ENCODE results near the gene KIAA0930. TPM values are rescaled to one million over a fixed set of nuclear protein-coding genes. Genes with fewer than 3 reads are reported as not detected.
"Not testable (repeated sequence)": the region's sequence is repeated elsewhere in the genome, so short reads cannot be mapped to it uniquely, and the experiment has no call there.

Gene KIAA0930
- total RNA-seq (2014; rRNA removed; shearing (Covaris generic)), result 9.3 and 15.2 TPM in 2 replicates

DNA sequence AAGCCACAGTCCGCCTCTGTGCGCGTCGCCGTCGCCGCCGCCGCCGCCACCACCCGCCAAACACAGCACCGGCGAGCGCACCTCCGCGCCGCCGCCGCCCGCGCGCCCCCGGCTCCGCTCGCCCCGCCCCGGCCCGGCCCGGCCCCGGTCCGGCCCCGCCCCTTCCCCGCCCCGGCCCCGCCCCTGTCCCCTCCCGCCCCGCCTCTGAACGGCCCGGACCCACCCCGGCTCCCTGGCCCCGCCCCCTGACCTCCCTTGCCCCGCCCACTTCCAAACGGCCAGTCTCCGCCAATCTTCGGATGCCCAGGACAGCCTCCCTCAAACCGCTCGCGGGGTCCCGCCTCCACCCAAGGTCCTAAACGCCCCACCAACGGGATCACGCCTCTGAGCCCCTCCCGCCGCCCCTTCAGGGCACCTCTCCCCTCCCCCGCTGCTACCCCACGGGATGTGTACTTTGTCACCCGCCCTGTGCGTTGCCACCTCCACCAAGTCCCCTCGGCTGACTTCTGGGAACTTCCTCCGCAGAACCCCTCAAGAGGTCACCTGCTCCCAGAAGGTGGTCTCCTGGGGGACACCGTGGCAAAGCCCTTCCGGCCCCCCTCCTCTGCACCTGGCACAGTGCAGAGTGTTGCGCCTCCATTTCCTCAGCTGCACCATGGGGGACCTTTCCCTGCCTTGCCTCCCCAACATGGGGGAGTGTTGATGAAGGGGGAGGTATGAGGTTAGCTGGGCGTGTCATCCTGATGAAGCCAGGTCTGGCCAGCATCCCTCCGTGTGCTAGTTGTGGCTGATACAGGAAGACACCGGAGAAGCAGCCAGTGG is at the start of gene KIAA0930:
Gene KIAA0930 (minus strand): TSS at position 85 of the 822 bp plus-strand sequence. CDS start 191 bp downstream, outside the sequence.
- DNase-seq, result peak; percentile 74 to 77
- H3K36me3 ChIP-seq, result no peaks in the 10 kb centered on the region
- no peaks in the 10 kb centered on the region for H3K4me1 ChIP-seq
- H3K27me3 ChIP-seq, result no peaks in the 10 kb centered on the region
- H3K4me3 ChIP-seq, result peak within 1 kb of the TSS; percentile 66
- no peak within 1 kb of the TSS for H3K27ac ChIP-seq
- no peaks in the 10 kb centered on the region for H3K9me3 ChIP-seq (replicated peaks)

DNA sequence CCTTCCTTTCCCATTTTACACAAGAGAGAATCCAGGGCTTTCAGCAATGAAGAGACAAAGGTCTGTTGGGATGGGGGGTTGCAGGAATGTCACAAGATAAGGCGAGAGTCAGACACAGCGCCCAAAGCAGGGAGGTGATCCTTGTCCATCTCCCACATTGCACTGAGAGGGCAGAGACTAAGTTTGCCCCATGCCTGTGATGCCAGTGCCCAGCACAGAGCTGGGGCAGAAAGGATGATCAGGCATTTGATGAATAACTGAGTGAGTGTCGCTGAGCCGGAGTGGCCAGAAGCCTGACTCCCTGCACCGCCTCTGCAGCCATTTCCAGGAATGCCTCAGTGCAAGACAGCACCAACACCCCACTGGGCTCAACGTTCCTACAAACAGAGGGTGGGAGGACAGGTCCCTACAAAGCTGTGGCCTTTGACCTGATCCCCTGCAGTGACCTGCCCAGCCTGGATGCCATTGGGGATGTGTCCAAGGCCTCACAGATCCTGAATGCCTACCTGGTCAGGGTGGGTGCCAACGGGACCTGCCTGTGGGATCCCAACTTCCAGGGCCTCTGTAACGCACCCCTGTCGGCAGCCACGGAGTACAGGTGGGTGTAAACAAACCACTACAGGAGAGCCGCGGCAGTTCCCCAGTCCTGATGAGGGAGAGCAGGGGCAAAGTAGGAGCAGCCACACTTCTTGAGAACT is 46.3 kb upstream of the KIAA0930 start:
- Histone ChIP-seq H3K4me1 (no peaks in the 10 kb centered on the region), H3K9me3 (replicated peaks) (no peaks in the 10 kb centered on the region), H3K36me3 (no peaks in the 10 kb centered on the region), H3K27me3 (no peaks in the 10 kb centered on the region), H3K4me3 (no peak overlapping the region), H3K27ac (no peak overlapping the region)
- DNase-seq, result no peak

DNA sequence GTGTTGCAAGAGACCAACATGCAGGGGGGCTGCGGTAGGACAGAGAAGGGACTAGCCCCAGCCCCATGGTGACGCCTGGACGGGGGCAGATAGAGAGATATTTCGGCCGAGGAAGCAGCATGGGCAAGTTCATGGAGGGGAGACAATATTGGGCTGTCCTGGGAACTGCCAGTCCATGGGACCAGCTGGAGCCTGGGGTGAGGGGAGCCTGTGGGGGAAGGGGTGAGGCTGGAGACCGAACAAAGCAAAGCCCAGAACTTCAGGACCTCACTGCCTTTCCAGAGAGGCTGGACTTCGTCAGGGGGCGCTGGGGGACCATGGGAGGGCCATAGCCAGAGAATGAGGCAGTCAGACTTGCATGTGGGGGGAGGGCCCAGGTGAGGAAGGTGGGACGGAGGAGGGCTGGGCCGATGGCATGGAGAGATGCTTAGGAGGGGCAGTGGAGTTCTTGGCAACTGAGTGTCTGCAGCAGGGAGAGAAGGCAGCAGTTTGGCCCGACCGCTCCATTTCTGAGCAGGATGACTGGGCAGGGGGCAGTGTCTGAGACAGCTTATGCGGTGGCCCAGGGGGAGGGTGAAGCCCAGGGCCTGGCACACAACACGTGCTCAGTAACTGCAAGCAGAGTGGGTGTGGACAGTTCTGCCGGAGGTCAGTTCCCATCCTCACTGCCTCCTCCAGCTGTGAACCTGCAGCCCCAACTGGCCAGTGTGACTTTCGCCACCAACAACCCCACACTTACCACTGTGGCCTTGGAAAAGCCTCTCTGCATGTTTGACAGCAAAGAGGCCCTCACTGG is 44.8 kb upstream of the KIAA0930 start:
- Histone ChIP-seq H3K4me3 (no peak overlapping the region), H3K4me1 (no peaks in the 10 kb centered on the region), H3K27me3 (no peaks in the 10 kb centered on the region), H3K27ac (no peak overlapping the region), H3K9me3 (replicated peaks) (no peaks in the 10 kb centered on the region), H3K36me3 (no peaks in the 10 kb centered on the region)
- no peak for DNase-seq

DNA sequence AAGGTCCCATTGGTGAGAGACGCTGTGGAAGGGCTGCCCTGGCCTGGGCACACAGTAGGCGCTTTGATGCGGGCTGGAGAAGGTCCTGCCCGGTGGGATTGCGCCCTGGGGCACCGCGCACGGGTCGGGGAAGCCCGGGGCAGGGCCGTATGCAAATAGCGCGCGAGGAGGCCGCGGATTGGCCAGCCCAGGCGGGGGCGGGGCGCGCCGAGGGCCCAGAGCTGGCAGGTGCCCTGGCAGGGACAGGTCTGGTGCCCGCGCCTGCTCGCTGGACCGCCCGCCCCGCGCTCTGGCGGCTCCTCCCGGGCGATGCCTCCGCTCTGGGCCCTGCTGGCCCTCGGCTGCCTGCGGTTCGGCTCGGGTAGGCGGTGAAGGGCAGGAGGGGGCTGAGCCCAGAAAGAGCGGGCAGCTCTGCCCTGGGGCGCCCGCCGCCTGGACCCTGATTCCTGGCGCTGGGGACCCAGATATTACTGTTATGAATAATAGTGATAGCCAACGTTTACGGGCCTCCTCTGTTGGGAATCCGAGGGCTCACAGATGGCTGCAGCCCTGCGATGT is 44.1 kb upstream of the KIAA0930 start, which contains the start of gene UPK3A:
Gene UPK3A (plus strand): TSS at position 245 of the 558 bp plus-strand sequence. CDS start 65 bp downstream, at position 310.
- H3K9me3 ChIP-seq (replicated peaks), result no peaks in the 10 kb centered on the region
- H3K27me3 ChIP-seq, result no peaks in the 10 kb centered on the region
- DNase-seq, result no peak
- H3K4me1 ChIP-seq, result no peaks in the 10 kb centered on the region
- H3K27ac ChIP-seq, result no peak within 1 kb of the TSS
- no peak within 1 kb of the TSS for H3K4me3 ChIP-seq
- no peaks in the 10 kb centered on the region for H3K36me3 ChIP-seq

DNA sequence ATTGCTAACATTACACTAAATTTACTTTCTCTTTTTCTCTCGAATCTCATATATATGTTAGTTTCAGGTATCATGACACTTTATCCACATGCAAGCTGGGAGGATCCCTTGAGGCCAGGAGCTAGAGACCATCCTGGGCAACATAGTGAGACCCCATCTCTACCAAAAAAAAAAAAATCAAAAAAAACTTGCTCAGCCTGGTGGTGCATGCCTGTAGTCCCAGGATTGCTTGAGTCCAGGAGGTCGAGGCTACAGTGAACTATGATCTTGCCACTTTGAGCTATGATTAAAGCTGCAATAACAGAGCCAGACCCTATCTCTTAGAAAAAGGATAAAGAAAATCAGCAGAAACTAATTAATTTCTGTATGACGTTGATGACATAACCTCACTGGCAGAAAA is 40.3 kb upstream of the KIAA0930 start:
- no peak overlapping the region for H3K4me3 ChIP-seq
- DNase-seq, result no peak
- no peak overlapping the region for H3K27ac ChIP-seq
- H3K4me1 ChIP-seq, result no peaks in the 10 kb centered on the region
- no peaks in the 10 kb centered on the region for H3K36me3 ChIP-seq
- H3K9me3 ChIP-seq (replicated peaks), result no peaks in the 10 kb centered on the region
- H3K27me3 ChIP-seq, result no peaks in the 10 kb centered on the region

DNA sequence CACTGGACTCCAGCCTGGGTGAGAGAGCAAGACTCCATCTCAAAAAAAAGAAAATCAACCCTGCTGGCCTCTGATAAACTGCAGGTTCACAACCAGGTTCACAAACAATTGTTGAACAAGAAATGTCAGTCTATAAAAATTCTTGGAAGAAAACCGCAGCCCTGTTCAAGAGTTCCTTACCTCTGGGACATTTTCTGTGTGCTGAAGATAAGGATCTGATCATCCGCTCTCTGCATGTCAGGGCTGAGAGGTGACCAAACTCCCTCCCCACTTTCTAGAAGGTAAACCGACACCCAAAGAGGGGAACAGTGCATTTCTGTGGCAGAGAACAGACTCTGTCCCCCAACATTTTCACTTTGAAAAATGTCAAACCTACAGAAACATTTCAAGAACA is 39.9 kb upstream of the KIAA0930 start:
- DNase-seq, result no peak
- Histone ChIP-seq H3K9me3 (replicated peaks) (no peaks in the 10 kb centered on the region), H3K4me1 (no peaks in the 10 kb centered on the region), H3K4me3 (no peak overlapping the region), H3K27me3 (no peaks in the 10 kb centered on the region), H3K36me3 (no peaks in the 10 kb centered on the region), H3K27ac (no peak overlapping the region)

DNA sequence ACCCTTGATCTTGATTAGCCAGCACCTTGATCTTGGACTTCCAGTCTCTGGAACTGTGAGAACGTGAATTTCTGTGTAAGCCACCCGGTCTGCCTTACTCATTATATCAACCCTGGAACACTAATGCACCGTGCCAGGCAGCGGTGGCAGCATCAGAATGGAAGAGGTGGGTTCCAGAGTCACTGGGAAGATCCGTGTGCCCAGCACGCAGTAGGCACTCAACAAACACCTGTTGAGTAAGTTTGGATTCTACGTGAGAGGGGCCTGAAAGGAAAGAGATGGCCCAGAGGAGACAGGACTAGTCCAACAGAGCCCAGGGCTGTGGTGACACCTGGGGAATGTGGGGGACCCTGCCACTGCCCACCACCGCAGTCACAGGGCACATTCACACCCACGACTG is 37.4 kb upstream of the KIAA0930 start:
- H3K4me3 ChIP-seq, result no peak overlapping the region
- no peaks in the 10 kb centered on the region for H3K27me3 ChIP-seq
- H3K9me3 ChIP-seq (replicated peaks), result no peaks in the 10 kb centered on the region
- no peak for DNase-seq
- no peaks in the 10 kb centered on the region for H3K36me3 ChIP-seq
- H3K27ac ChIP-seq, result no peak overlapping the region
- no peaks in the 10 kb centered on the region for H3K4me1 ChIP-seq

DNA sequence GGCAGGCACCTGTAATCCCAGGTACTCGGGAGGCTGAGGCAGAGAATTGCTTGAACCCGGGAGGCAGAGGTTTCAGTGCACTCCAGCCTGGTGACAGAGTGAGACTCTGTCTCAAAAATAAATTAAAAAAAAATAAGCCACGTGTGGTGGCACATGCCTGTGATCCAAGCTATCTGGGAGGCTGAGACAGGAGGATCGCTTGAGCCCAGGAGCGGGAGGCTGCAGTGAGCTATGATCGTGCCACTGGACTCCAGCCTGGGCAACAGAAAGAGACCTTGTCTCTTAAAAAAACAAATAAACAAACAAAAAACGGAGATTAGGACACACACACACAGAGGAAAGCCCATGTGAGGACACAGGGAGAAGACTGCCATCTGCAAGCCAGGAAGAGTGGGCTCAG is 37.0 kb upstream of the KIAA0930 start:
- H3K27me3 ChIP-seq; H3K4me1 ChIP-seq; H3K4me3 ChIP-seq; H3K9me3 ChIP-seq (replicated peaks); DNase-seq; H3K27ac ChIP-seq; H3K36me3 ChIP-seq: not testable (repeated sequence)

DNA sequence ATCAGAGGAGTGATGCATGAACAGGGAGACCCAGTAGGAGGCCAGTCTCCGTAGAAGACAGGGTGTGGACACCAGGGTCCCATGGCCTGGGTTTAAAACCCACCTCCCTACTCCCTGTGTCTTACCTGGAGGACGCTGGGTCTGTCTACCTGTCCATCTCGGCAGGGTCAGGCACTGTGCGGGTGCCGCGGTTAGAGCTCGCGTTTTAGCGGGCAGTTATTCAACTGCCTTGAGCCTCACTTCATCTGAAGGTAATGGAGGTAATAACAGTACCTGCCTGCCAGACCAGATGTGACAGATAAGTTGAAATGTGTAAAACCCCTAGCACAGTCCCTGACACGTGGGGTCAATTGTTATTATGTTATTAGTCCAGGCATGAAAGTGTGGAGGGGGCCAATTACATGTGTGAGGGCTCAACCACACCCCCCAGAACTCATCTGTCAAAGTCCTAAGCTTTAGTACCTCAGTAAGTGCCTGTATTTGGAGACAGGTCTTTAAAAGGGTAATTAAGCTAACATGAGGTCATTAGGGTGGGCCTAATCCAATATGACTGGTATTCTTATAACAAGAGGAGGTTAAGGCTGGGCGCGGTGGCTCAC is 35.9 kb upstream of the KIAA0930 start:
- Histone ChIP-seq H3K27me3 (no peaks in the 10 kb centered on the region), H3K4me3 (no peak overlapping the region), H3K9me3 (replicated peaks) (no peaks in the 10 kb centered on the region), H3K27ac (no peak overlapping the region), H3K36me3 (no peaks in the 10 kb centered on the region), H3K4me1 (peaks cover 8% of the 10 kb centered on the region)
- DNase-seq, result no peak

DNA sequence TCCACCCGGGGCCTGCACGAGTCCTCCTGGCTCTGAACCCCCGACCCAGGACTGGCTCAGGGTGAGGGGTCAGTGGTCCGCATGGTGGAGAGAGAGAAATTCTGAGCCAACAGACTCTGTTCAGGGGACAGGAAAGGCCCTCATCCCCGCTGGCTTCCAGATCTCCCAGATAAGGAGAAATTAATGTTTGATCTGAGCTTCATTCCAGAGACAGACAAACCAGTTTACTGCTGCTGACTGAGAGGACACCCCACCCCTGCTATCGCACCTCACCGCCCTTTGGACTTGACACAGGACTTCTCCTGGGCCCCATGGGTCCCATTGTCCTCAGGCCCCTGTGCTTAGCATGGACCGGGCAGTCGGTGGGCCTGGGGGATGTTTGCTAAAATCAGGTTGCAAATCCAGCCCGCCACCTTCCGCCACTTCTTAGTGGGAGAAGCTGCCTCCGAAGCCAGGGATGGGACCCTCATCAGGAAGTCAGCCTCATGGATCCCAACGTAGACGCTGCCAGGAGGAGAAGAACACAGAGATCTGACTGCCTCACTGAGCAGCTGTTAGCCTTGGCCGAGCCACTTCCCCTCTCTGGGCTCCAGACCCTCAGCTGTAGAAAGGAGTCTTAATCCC is 32.9 kb upstream of the KIAA0930 start:
- no peak overlapping the region for H3K27ac ChIP-seq
- H3K4me3 ChIP-seq, result no peak overlapping the region
- no peaks in the 10 kb centered on the region for H3K9me3 ChIP-seq (replicated peaks)
- peaks cover 5% of the 10 kb centered on the region; the same call in 1 of the 2 replicates for H3K27me3 ChIP-seq
- no peak for DNase-seq
- no peaks in the 10 kb centered on the region for H3K36me3 ChIP-seq
- peaks cover 17% of the 10 kb centered on the region for H3K4me1 ChIP-seq

DNA sequence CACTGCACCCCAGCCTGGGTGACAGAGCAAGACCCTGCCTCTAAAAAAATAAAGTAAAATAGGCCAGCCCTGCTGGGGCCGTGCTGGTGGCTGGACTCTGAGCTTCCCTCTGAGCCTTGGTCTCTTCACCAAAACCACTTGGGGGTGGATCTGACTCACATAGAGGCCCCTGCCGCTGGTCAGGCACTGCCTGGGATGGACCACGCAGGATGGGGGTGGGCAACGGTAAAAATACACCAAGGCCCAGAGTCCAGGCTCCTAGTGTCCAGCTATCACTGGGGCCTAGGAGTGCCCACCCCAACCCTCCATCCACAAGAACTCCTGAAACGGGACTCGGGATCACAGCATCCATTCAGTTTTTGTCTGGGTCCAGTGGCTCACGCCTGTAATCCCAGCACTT is 31.8 kb upstream of the KIAA0930 start:
- no peaks in the 10 kb centered on the region for H3K9me3 ChIP-seq (replicated peaks)
- no peak overlapping the region for H3K4me3 ChIP-seq
- peaks cover 5% of the 10 kb centered on the region; the same call in 1 of the 2 replicates for H3K27me3 ChIP-seq
- H3K36me3 ChIP-seq, result no peaks in the 10 kb centered on the region
- no peak for DNase-seq
- peaks cover 17% of the 10 kb centered on the region for H3K4me1 ChIP-seq
- peak overlapping the region; percentile 54 for H3K27ac ChIP-seq

DNA sequence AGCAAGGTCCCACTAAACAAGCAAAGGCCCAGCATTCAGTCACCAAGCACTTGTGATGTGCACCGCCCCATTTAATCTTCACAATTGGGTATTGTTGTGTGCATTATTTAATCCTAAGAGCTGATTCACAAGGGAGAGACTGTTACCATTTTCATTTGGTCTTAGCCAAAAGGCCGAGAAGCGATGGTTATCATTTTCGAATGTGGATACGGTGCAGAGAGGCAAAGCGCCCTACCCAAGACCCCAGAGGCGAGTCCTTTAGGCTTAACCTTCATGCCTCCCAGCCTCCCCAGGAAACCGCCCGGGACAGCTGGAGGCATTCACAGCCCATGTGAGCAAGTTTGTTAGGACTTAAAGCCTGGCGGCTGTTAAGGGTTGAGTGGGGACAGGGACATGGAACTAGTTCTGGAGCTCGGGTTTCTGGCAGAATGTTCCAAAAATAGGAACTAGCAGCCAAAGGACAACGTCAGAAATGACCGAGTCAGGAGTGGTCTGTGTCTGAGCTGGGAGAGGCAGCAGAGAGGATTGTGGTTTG is 31.0 kb upstream of the KIAA0930 start:
- H3K4me1 ChIP-seq, result peaks cover 17% of the 10 kb centered on the region
- peak; percentile 83 to 88 for DNase-seq
- no peak overlapping the region for H3K4me3 ChIP-seq
- peak overlapping the region; percentile 54 for H3K27ac ChIP-seq
- peaks cover 5% of the 10 kb centered on the region; the same call in 1 of the 2 replicates for H3K27me3 ChIP-seq
- no peaks in the 10 kb centered on the region for H3K9me3 ChIP-seq (replicated peaks)
- no peaks in the 10 kb centered on the region for H3K36me3 ChIP-seq

DNA sequence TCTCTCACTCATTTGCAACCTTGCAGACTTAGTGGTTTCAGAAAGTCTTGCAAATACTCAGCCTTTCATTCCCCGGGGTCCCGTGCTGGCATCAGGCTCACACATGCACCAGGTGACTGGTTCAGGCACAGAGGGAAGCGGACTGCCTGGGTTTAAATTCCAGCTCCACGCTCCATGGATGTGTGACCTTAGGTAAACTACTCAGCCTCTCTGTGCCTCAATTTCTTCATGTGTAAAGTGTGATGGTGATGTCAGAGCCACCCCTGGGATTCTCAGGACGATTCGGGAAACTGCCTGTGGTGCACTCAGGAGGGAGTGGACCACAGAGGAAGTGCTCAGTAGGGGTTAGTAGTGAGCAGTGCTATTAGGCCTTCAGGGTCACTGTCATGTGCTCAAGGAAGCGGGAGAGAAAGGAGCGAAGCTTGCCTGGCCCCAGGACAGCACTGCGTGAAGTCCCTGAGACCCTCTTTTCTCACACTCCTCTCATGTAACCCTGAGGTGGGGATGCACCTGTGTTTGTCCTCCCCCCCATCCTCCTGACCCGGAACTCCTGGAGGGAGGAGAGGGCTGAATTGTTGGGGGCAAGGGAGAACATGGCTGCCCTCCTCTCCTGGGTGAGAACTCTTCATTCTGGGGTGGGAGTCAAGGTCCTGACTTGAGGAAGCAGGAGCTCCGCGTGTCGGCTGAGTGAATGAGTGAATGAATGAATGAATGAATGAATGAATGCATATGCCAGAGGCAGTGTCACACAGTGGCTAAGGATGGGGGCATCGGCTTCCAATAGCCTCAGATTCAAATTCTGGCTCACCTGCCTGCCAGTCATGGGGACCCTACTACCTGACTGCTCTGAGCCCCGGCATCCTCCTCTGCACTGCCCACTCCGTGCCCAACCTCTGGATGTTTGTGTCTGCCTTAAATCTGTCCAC is 29.7 kb upstream of the KIAA0930 start:
- Histone ChIP-seq H3K36me3 (no peaks in the 10 kb centered on the region), H3K27me3 (peaks cover 5% of the 10 kb centered on the region; the same call in 1 of the 2 replicates), H3K9me3 (replicated peaks) (no peaks in the 10 kb centered on the region), H3K27ac (no peak overlapping the region), H3K4me1 (peaks cover 17% of the 10 kb centered on the region), H3K4me3 (no peak overlapping the region)
- no peak for DNase-seq
